ENCODE measurements around the gene CHD2.

DNA sequence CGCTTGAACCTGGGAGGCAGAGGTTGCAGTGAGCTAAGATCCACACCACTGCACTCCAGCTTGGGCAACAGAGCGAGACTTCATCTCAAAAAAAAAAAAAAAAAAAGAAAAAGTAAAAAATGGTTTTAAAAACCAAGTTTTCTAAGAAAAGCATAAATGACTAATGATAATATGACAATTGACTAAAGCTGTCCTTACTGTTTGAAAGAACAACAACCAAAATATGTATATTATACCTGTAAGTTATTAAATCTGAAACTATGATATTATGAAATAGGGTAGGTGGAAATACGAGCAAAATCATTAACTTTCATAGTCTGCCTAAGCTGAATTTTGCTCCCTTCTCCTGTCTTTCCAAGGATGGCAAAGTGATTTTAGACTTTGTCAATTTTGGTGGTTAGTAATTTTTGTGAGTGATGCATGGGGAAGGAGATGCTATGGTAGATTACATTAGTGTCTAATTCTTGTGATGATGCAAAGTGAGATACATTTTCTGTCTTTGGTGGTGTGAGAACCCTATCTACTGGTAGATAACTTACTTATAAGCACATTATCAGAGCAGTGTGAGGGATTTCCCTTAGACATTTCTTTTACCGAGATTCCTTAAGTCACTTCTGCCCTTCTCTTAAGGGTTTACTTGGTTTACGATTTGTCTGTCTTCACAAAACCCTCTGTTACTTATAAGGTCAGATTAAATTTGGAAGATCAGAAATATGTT lies 10.6 kb upstream of the CHD2 start:
- TF ChIP-seq POLR2A (IDR thresholded peaks at IDR 0.05; ENCODE audit: low read depth, low read length), result no peak
- no peak for TF ChIP-seq TAF1 (IDR thresholded peaks at IDR 0.05; ENCODE audit: low read depth, low read length)
- TF ChIP-seq SPI1 (IDR thresholded peaks at IDR 0.05; ENCODE audit: low read depth, low read length), result no peak
- TF ChIP-seq POLR2AphosphoS5 (IDR thresholded peaks at IDR 0.05; ENCODE audit: low read depth, low read length), result no peak; the same call in 1 of the 2 replicates
